ENCODE results near the gene STARD13. TPM values are rescaled to one million over a fixed set of nuclear protein-coding genes. Genes with fewer than 3 reads are reported as not detected.

STARD13 gene
- total RNA-seq, 1 donor, result 28.2 TPM

- H4K20me1 ChIP-seq (ENCODE audit: insufficient read depth, low read length), result peaks cover 3% of the 10 kb centered on the region
- H3K9me3 ChIP-seq (ENCODE audit: low read depth, low read length), result no peaks in the 10 kb centered on the region
- H3K36me3 ChIP-seq (ENCODE audit: insufficient read depth, low read length), result peaks cover 20% of the 10 kb centered on the region
- H3K4me1 ChIP-seq (ENCODE audit: insufficient read depth, low read length), result peaks cover 23% of the 10 kb centered on the region
- H2AFZ ChIP-seq (ENCODE audit: low read length), result no peak overlapping the region
- H3K4me3 ChIP-seq (ENCODE audit: insufficient read depth, low read length), result no peak overlapping the region
- no peak overlapping the region for H3K4me2 ChIP-seq (ENCODE audit: insufficient read depth, low read length)
- DNase-seq (ENCODE audit: insufficient read length, low spot score, missing footprints), result no peak
- no peak for TF ChIP-seq CTCF (IDR thresholded peaks at IDR 0.05; ENCODE audit: extremely low read depth, low read depth, low read length)
- peak overlapping the region; percentile 38 for H3K27ac ChIP-seq (ENCODE audit: low read depth, low read length)
- H3K27me3 ChIP-seq (ENCODE audit: insufficient read depth, low read length), result no peaks in the 10 kb centered on the region
- H3K79me2 ChIP-seq (ENCODE audit: insufficient read depth, low read length), result peaks cover 65% of the 10 kb centered on the region
These were observed 135.4 kb downstream of the STARD13 start for GRCh38 chr13:33150126-33150525.

- Histone ChIP-seq H3K4me3 (ENCODE audit: insufficient read depth, low read length) (no peak overlapping the region), H3K36me3 (ENCODE audit: insufficient read depth, low read length) (peaks cover 32% of the 10 kb centered on the region), H3K9me3 (ENCODE audit: low read depth, low read length) (no peaks in the 10 kb centered on the region), H3K79me2 (ENCODE audit: insufficient read depth, low read length) (peaks cover 86% of the 10 kb centered on the region), H3K4me2 (ENCODE audit: insufficient read depth, low read length) (no peak overlapping the region), H4K20me1 (ENCODE audit: insufficient read depth, low read length) (peaks cover 6% of the 10 kb centered on the region), H3K27ac (ENCODE audit: low read depth, low read length) (peak overlapping the region; percentile 17), H3K27me3 (ENCODE audit: insufficient read depth, low read length) (no peaks in the 10 kb centered on the region), H3K4me1 (ENCODE audit: insufficient read depth, low read length) (peaks cover 4% of the 10 kb centered on the region), H2AFZ (ENCODE audit: low read length) (no peak overlapping the region)
- DNase-seq (ENCODE audit: insufficient read length, low spot score, missing footprints), result no peak
- no peak for TF ChIP-seq CTCF (IDR thresholded peaks at IDR 0.05; ENCODE audit: extremely low read depth, low read depth, low read length)
These were observed 137.7 kb downstream of the STARD13 start for GRCh38 chr13:33147832-33148231.

GRCh38 chr13:33146843-33147611 is 138.5 kb downstream of the STARD13 start:
- Histone ChIP-seq H3K27me3 (ENCODE audit: insufficient read depth, low read length) (no peaks in the 10 kb centered on the region), H3K79me2 (ENCODE audit: insufficient read depth, low read length) (peaks cover 85% of the 10 kb centered on the region), H3K27ac (ENCODE audit: low read depth, low read length) (no peak overlapping the region), H2AFZ (ENCODE audit: low read length) (no peak overlapping the region), H3K4me2 (ENCODE audit: insufficient read depth, low read length) (no peak overlapping the region), H3K4me1 (ENCODE audit: insufficient read depth, low read length) (no peaks in the 10 kb centered on the region), H3K36me3 (ENCODE audit: insufficient read depth, low read length) (peaks cover 33% of the 10 kb centered on the region), H3K4me3 (ENCODE audit: insufficient read depth, low read length) (no peak overlapping the region), H3K9me3 (ENCODE audit: low read depth, low read length) (no peaks in the 10 kb centered on the region), H4K20me1 (ENCODE audit: insufficient read depth, low read length) (peaks cover 6% of the 10 kb centered on the region)
- no peak for TF ChIP-seq CTCF (IDR thresholded peaks at IDR 0.05; ENCODE audit: extremely low read depth, low read depth, low read length)
- no peak for DNase-seq (ENCODE audit: insufficient read length, low spot score, missing footprints)

- Histone ChIP-seq H3K9me3 (ENCODE audit: low read depth, low read length) (no peaks in the 10 kb centered on the region), H2AFZ (ENCODE audit: low read length) (no peak overlapping the region), H3K4me2 (ENCODE audit: insufficient read depth, low read length) (no peak overlapping the region), H3K27ac (ENCODE audit: low read depth, low read length) (no peak overlapping the region), H3K4me1 (ENCODE audit: insufficient read depth, low read length) (no peaks in the 10 kb centered on the region), H4K20me1 (ENCODE audit: insufficient read depth, low read length) (peaks cover 6% of the 10 kb centered on the region), H3K79me2 (ENCODE audit: insufficient read depth, low read length) (peaks cover 80% of the 10 kb centered on the region), H3K27me3 (ENCODE audit: insufficient read depth, low read length) (no peaks in the 10 kb centered on the region), H3K4me3 (ENCODE audit: insufficient read depth, low read length) (no peak overlapping the region), H3K36me3 (ENCODE audit: insufficient read depth, low read length) (peaks cover 37% of the 10 kb centered on the region)
- no peak for TF ChIP-seq CTCF (IDR thresholded peaks at IDR 0.05; ENCODE audit: extremely low read depth, low read depth, low read length)
- DNase-seq (ENCODE audit: insufficient read length, low spot score, missing footprints), result no peak
These were observed 139.9 kb downstream of the STARD13 start for GRCh38 chr13:33145667-33146066.
